ENCODE measurements around the gene SLC35G3.

GRCh38 chr17:35167046-35167445, 27.1 kb downstream of the SLC35G3 start:
- TF ChIP-seq EZH2 (IDR thresholded peaks at IDR 0.05) (no peak), POLR2AphosphoS5 (IDR thresholded peaks at IDR 0.05; ENCODE audit: borderline replicate concordance, low read depth, low read length) (no peak), FOXP2 (optimal IDR thresholded peaks at IDR 0.05; ENCODE audit: control extremely low read depth, extremely low read length, insufficient read depth) (no peak)
